Islet precursor cell (in vitro differentiated cells): ENCODE data around the gene EFNA5.
A peak's percentile ranks its signal among the peaks of the same experiment; 100 is the strongest.
"Not testable (repeated sequence)": the region's sequence is repeated elsewhere in the genome, so short reads cannot be mapped to it uniquely, and the experiment has no call there.

Experiments
- DNase-seq: peaks from one replicate; pipeline ENCODE4 v3.0.0-alpha.2; 2018

EFNA5 gene

GRCh38 chr5:107477492-107477891, 193.2 kb downstream of the EFNA5 start:
- no peak for DNase-seq

- no peak for DNase-seq
Measured at GRCh38 chr5:107476783-107477182, 194.0 kb downstream of the EFNA5 start.

GRCh38 chr5:107474716-107475489, 195.8 kb downstream of the EFNA5 start:
- DNase-seq = no peak

- DNase-seq = no peak
Measured at GRCh38 chr5:107474361-107474715, 196.4 kb downstream of the EFNA5 start.

GRCh38 chr5:107472620-107473064, 198.1 kb downstream of the EFNA5 start:
- peak; percentile 77 for DNase-seq

GRCh38 chr5:107470295-107470582, 200.5 kb downstream of the EFNA5 start:
- DNase-seq = no peak

GRCh38 chr5:107469485-107470294, 201.0 kb downstream of the EFNA5 start:
- DNase-seq = no peak

- no peak for DNase-seq
Measured at GRCh38 chr5:107469064-107469463, 201.7 kb downstream of the EFNA5 start.

- DNase-seq = no peak
Measured at GRCh38 chr5:107468276-107468675, 202.5 kb downstream of the EFNA5 start.

- peak; percentile 62 for DNase-seq
Measured at GRCh38 chr5:107467137-107467932, 203.4 kb downstream of the EFNA5 start.

- peak; percentile 97 for DNase-seq
Measured at GRCh38 chr5:107466233-107466769, 204.4 kb downstream of the EFNA5 start.

- DNase-seq = no peak
Measured at GRCh38 chr5:107464876-107465275, 205.9 kb downstream of the EFNA5 start.

- DNase-seq = no peak
Measured at GRCh38 chr5:107464416-107464815, 206.3 kb downstream of the EFNA5 start.

- DNase-seq = no peak
Measured at GRCh38 chr5:107463731-107464130, 207.0 kb downstream of the EFNA5 start.

GRCh38 chr5:107461770-107462169, 209.0 kb downstream of the EFNA5 start:
- peak; percentile 87 for DNase-seq

- no peak for DNase-seq
Measured at GRCh38 chr5:107460789-107461188, 209.9 kb downstream of the EFNA5 start.

- DNase-seq = no peak
Measured at GRCh38 chr5:107459605-107460004, 211.1 kb downstream of the EFNA5 start.

- no peak for DNase-seq
Measured at GRCh38 chr5:107458322-107458721, 212.4 kb downstream of the EFNA5 start.

GRCh38 chr5:107457881-107458280, 212.9 kb downstream of the EFNA5 start:
- DNase-seq = no peak

GRCh38 chr5:107457138-107457537, 213.6 kb downstream of the EFNA5 start:
- DNase-seq = no peak

GRCh38 chr5:107456281-107456715, 214.4 kb downstream of the EFNA5 start:
- DNase-seq = no peak

GRCh38 chr5:107455111-107455544, 215.6 kb downstream of the EFNA5 start:
- DNase-seq = peak; percentile 72

GRCh38 chr5:107451827-107452226, 218.9 kb downstream of the EFNA5 start:
- DNase-seq = not testable (repeated sequence)
